ENCODE measurements around the gene ACP6.

- TF ChIP-seq CTCF (IDR thresholded peaks at IDR 0.05) (no peak), CBFB (CRISPR knock-in tag; IDR thresholded peaks at IDR 0.05; ENCODE audit: low read depth) (no peak), ATF3 (CRISPR knock-in tag; conservative IDR thresholded peaks at IDR 0.05) (no peak)
Observed at GRCh38 chr1:147619741-147620140, 50.6 kb downstream of the ACP6 start.

All from WTC11 (cell line).